ENCODE data around the gene MYMX.
A peak's percentile ranks its signal among the peaks of the same experiment; 100 is the strongest.

MYMX gene

DNA sequence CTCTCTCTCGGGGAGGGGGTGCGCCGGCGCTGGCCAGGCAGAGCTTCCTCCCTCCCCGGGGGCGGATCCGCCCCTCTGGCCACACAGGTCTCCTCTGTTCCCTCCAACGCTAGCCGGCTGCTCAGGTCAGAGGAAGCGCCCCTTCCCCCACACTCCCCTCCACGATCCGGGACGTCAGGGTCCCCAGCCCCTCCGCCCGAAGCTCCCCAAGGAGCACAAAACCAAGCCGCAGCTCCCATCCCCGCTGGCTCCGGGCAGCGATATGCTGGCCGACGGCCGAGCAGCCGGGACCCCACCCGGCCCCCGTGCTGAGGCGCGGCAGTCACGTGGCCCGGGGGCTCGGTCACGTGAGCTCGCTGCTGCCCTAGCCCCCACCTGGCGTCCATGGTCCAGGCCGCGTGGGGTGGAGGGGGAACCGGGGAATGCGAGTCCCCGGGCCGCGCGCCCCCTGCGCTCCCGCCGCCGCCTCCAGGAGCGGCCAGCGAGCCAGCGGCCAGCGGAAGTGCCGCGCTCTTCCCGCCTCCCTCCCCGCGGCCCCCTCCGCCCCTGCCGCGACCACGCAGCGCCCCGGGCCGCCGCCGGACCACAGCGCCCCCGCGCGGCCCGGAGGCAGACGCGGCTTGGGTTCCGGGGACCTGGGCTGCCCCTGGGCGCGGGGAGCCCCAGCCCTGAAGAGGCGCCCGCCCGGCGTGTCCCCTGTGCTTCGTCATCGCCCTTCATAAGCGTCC lies 40.5 kb downstream of the MYMX start, which contains the start of gene SLC35B2:
Gene SLC35B2, minus strand, starts transcription at position 504 of the 728 bp plus-strand sequence. Its CDS starts 118 bp downstream, at position 386.
- TF ChIP-seq TAF1 (IDR thresholded peaks at IDR 0.05; ENCODE audit: borderline replicate concordance, low read depth, low read length) (peak; percentile 35; the same call in 1 of the 2 replicates), POLR2A (IDR thresholded peaks at IDR 0.05; ENCODE audit: low read depth, low read length) (peak; percentile 68; the same call in 1 of the 2 replicates), POLR2AphosphoS5 (IDR thresholded peaks at IDR 0.05; ENCODE audit: low read depth, low read length) (no peak; the same call in 1 of the 2 replicates)
- FAIRE-seq, result peak; percentile 88
- peak; percentile 77 for DNase-seq (ENCODE audit: insufficient read length)

DNA sequence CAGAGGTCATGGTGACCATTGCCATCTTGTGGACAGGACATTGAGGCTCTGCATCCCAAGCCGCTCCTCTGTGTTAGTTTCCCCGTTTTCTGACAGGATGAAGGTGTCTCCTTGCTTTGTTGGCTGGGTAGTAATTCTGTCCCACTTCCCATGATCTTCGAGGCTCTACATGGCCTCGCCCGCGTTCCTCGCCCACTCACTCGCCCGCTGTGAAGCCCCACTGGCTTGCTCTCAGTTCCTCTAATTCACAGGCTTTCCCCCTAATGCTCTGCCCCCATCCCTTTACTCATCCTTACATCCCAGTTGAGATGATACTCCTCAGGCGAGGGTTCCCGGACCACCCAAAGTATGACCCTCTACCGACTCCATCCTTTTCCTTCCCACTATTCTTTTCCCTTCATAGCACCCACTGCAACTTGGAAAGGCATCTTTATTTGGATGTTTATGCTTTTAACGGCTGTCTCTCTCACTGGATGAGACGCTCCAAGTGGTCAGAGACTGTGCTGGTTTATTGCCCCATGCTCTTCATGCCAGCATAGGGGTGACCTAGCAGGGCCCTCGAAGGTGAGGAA lies 41.1 kb downstream of the MYMX start:
- TF ChIP-seq TAF1 (IDR thresholded peaks at IDR 0.05; ENCODE audit: borderline replicate concordance, low read depth, low read length) (no peak), POLR2A (IDR thresholded peaks at IDR 0.05; ENCODE audit: low read depth, low read length) (peak; percentile 68; the same call in 1 of the 2 replicates), POLR2AphosphoS5 (IDR thresholded peaks at IDR 0.05; ENCODE audit: low read depth, low read length) (peak; percentile 80; the same call in 1 of the 2 replicates)
- DNase-seq (ENCODE audit: insufficient read length) (no peak), FAIRE-seq (no peak)

DNA sequence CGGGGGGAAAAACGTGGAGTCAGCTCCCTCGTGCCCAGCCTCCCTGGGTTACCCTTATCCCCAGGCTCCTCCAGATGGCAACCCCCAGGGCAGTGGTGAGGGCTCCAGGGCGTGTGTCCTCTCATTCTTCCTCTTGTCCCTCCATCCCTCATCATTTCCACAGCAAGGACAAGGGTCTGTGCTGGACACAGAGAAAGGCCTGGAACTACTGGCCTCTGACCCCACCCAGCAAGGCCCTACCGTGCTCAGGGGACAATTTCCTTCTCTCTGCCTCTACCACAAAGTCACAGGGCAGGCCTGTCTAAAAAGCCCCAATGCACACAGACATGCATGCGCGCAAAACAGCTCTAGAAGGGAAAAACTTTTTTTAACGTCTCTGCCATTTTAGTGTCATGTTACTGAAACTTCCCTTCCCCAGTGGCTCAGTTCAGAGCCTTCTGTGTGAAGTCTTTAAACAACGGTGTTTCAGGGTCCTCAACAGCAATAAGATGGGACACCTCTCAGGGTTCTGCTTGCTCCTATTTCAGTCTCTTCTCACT lies 41.7 kb downstream of the MYMX start:
- no peak for TF ChIP-seq TAF1 (IDR thresholded peaks at IDR 0.05; ENCODE audit: borderline replicate concordance, low read depth, low read length)
- no peak for TF ChIP-seq POLR2A (IDR thresholded peaks at IDR 0.05; ENCODE audit: low read depth, low read length)
- no peak for TF ChIP-seq POLR2AphosphoS5 (IDR thresholded peaks at IDR 0.05; ENCODE audit: low read depth, low read length)
- no peak for DNase-seq (ENCODE audit: insufficient read length)
- FAIRE-seq, result peak; percentile 51

DNA sequence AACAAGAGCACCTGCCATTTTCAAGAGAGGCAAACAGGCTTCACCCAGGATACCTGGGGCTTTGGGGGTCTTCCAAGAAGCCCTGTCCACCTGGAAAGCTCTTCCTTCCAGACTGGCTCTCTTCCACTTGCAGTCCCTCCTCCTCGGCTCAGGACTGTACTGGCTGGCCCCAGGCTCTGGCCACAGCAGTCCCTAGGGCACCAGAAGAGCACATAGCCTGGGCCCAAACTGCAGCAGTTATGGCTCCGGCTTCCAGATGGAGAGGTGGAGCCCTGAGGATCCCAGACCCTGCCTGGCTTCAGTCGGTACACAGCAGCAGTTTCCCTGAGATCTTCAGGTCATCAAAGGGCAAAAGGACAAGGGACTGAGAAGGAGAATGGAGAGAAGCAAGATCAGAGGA lies 42.2 kb downstream of the MYMX start:
- FAIRE-seq (no peak), DNase-seq (ENCODE audit: insufficient read length) (no peak)
- no peak for TF ChIP-seq POLR2A (IDR thresholded peaks at IDR 0.05; ENCODE audit: low read depth, low read length)
- TF ChIP-seq TAF1 (IDR thresholded peaks at IDR 0.05; ENCODE audit: borderline replicate concordance, low read depth, low read length), result no peak
- no peak for TF ChIP-seq POLR2AphosphoS5 (IDR thresholded peaks at IDR 0.05; ENCODE audit: low read depth, low read length)

- FAIRE-seq, result no peak
- TF ChIP-seq TAF1 (IDR thresholded peaks at IDR 0.05; ENCODE audit: borderline replicate concordance, low read depth, low read length) (no peak), POLR2AphosphoS5 (IDR thresholded peaks at IDR 0.05; ENCODE audit: low read depth, low read length) (no peak; the same call in 1 of the 2 replicates), POLR2A (IDR thresholded peaks at IDR 0.05; ENCODE audit: low read depth, low read length) (peak; percentile 22; the same call in 1 of the 2 replicates)
- DNase-seq (ENCODE audit: insufficient read length), result no peak
Observed at GRCh38 chr6:44260011-44260410, 43.3 kb downstream of the MYMX start.

- TF ChIP-seq POLR2A (IDR thresholded peaks at IDR 0.05; ENCODE audit: low read depth, low read length) (peak; percentile 6; the same call in 1 of the 2 replicates), TAF1 (IDR thresholded peaks at IDR 0.05; ENCODE audit: borderline replicate concordance, low read depth, low read length) (no peak), POLR2AphosphoS5 (IDR thresholded peaks at IDR 0.05; ENCODE audit: low read depth, low read length) (peak; percentile 46; the same call in 1 of the 2 replicates)
- FAIRE-seq, result peak; percentile 83
- DNase-seq (ENCODE audit: insufficient read length), result no peak
Observed at GRCh38 chr6:44260451-44261297, 43.9 kb downstream of the MYMX start.

DNA sequence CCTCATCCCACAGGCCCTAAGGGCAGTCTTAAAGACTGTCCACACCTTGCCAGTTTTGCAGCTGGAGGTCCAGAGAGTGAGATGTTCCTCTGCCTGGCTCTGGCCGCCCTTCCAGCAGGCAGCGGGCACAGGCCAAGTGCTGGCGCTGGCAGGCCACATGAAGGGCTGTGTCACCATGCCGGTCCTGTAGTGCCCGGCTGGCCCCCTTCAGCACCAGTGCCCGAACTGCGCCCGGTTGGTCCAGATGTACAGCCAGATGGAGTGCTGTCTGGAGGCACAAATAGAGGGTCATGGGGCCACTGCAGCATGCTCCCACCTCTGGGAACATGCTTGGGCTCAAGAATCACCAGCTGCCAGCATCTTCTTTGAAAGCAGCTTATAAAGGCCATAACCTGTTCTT lies 44.9 kb downstream of the MYMX start:
- no peak for FAIRE-seq
- no peak for DNase-seq (ENCODE audit: insufficient read length)
- TF ChIP-seq TAF1 (IDR thresholded peaks at IDR 0.05; ENCODE audit: borderline replicate concordance, low read depth, low read length) (no peak), POLR2A (IDR thresholded peaks at IDR 0.05; ENCODE audit: low read depth, low read length) (no peak), POLR2AphosphoS5 (IDR thresholded peaks at IDR 0.05; ENCODE audit: low read depth, low read length) (no peak)

GRCh38 chr6:44262467-44263353 lies 46.0 kb downstream of the MYMX start:
- FAIRE-seq (peak; percentile 38), DNase-seq (ENCODE audit: insufficient read length) (no peak)
- TF ChIP-seq POLR2A (IDR thresholded peaks at IDR 0.05; ENCODE audit: low read depth, low read length), result peak; percentile 57; the same call in 1 of the 2 replicates
- TF ChIP-seq TAF1 (IDR thresholded peaks at IDR 0.05; ENCODE audit: borderline replicate concordance, low read depth, low read length), result no peak

DNA sequence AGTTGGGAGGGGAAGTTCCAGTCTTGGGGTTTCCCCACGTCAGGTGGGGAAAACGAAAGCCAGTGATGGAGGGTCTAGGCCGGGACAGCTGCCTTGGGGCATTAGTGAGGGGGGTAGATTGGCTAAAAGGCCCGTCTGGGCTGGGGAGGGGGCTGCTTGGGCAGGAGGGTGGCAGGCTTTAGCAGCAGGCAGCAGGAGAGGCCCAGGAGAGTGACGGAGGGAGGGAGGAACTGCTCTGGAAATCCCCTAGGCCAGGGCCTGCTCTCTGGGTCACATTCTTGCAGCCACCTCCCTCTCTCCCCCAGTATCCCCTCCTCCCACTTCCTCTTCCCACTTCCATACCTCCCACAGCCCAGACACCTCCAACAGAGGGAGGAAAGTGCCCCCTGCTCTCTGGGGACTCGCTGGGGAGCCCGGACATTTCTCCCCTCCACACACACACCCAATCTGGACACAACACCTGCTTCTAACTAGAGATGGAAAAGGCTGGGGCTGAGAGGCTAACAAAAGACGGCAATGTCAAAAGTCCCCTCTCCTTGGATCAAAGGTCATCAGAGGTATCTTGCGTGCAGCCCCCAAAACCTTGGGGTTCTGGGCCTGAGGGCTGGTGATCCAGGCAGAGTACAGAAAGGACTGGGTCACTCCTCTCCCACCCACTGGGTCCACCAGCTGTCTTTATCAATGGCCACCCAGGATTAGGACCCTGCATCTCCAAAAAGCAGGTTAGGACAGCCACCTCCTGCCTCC lies 46.8 kb downstream of the MYMX start:
- TF ChIP-seq POLR2A (IDR thresholded peaks at IDR 0.05; ENCODE audit: low read depth, low read length), result peak; percentile 70
- peak; percentile 83 for TF ChIP-seq POLR2AphosphoS5 (IDR thresholded peaks at IDR 0.05; ENCODE audit: low read depth, low read length)
- no peak for TF ChIP-seq TAF1 (IDR thresholded peaks at IDR 0.05; ENCODE audit: borderline replicate concordance, low read depth, low read length)
- no peak for DNase-seq (ENCODE audit: insufficient read length)
- peak; percentile 87 for FAIRE-seq

All from GM12892 (cell line).